HepG2 (cell line): ENCODE measurements around the gene PDSS2. TPM values are rescaled to one million over a fixed set of nuclear protein-coding genes. Genes with fewer than 3 reads are reported as not detected.

Experiments used
- ATAC-seq: fragments of 200-7000 bp; cut with Tn5 transposase; 3 replicates; pipeline ENCODE4 v1.9.1; 2020; ENCODE audit warnings: mild to moderate bottlenecking, moderate library complexity
- BruUV-seq: library from RNA; stranded (reverse); fragments of 400-500 nt; replicated peaks from 2 replicates; lab custom pipeline; 2021; lab: Mats Ljungman, UMichigan
- CTCF ChIA-PET: fragments of 300-600 bp; formaldehyde crosslinking; extraction: SDS; loops from one replicate; lab custom pipeline; 2021; ENCODE audit warnings: low total read pairs, inconsistent platforms, low intra/inter-chr PET ratio; lab: Yijun Ruan, JAX
- POLR2A ChIA-PET: fragments of 350-600 bp; sonication (Branson Sonifier 250); formaldehyde crosslinking; loops from one replicate; lab custom pipeline; 2020; ENCODE audit warnings: antibody characterized with exemption, inconsistent platforms; lab: Yijun Ruan, JAX
- DNase-seq: peaks from one replicate; pipeline ENCODE4 v3.0.0-alpha.2; 2015; ENCODE audit warnings: low spot score
- FAIRE-seq: peaks from 3 replicates; lab custom pipeline; 2011; peaks lifted over from hg19 to GRCh38; lab: Jason Lieb, UNC
- H2AFZ ChIP-seq: one replicate; pipeline ENCODE4 v1.6.1; 2011; ENCODE audit warnings: low read length, inconsistent platforms
- H3K27ac ChIP-seq: fragments of 300-600 bp; 3 replicates; pipeline ENCODE4 v1.8.0; 2011; ENCODE audit warnings: mixed run types, mild to moderate bottlenecking, mixed read lengths, low read length, inconsistent platforms; ENCODE audit not compliant: insufficient read depth; ENCODE audit errors: extremely low read length
- H3K27me3 ChIP-seq, 2 experiments: fragments of 200-600 bp in 1 of 2; 2 replicates in 1 of 2; 3 replicates in 1 of 2; pipeline versions ENCODE4 v1.6.0 to v1.8.0; 2011; ENCODE audit warnings: low read length in 2 of 2, mild to moderate bottlenecking in 2 of 2, moderate library complexity in 2 of 2, inconsistent platforms in 1 of 2; ENCODE audit not compliant: insufficient read depth in 2 of 2, control insufficient read depth in 1 of 2
- H3K36me3 ChIP-seq, 2 experiments: fragments of 200-600 bp in 1 of 2; replicated peaks in 1 of 2; 2 replicates in 1 of 2; 3 replicates in 1 of 2; pipeline versions ENCODE4 v1.5.1 to v1.8.0; 2011; ENCODE audit warnings: low read length in 2 of 2, inconsistent platforms in 1 of 2; ENCODE audit not compliant: insufficient read depth in 2 of 2, control insufficient read depth in 1 of 2
- H3K4me1 ChIP-seq: 2 replicates; pipeline ENCODE4 v1.5.1; 2012; ENCODE audit warnings: low read length, inconsistent platforms; ENCODE audit not compliant: insufficient read depth
- H3K4me2 ChIP-seq: 2 replicates; pipeline ENCODE4 v1.6.0; 2011; ENCODE audit warnings: low read depth, low read length, inconsistent platforms
- H3K4me3 ChIP-seq, 3 experiments: fragments of 200-600 bp in 1 of 3; sonication (generic), shearing (Covaris generic) in 1 of 3; replicated peaks in 1 of 3; 2 replicates each; pipeline ENCODE4 v1.5.1; 2011 to 2016; ENCODE audit warnings: low read length in 3 of 3, inconsistent platforms in 2 of 3, low read depth in 2 of 3, mild to moderate bottlenecking in 2 of 3, control low read depth in 1 of 3, mixed read lengths in 1 of 3; ENCODE audit not compliant: insufficient read depth in 1 of 3
- H3K79me2 ChIP-seq: one replicate; pipeline ENCODE4 v1.6.1; 2011; ENCODE audit warnings: low read length, inconsistent platforms; ENCODE audit not compliant: insufficient read depth
- H3K9ac ChIP-seq: 2 replicates; pipeline ENCODE4 v1.6.0; 2011; ENCODE audit warnings: mild to moderate bottlenecking, low read depth, low read length, inconsistent platforms; ENCODE audit not compliant: insufficient read depth
- H3K9me3 ChIP-seq: 2 replicates; pipeline ENCODE4 v1.5.1; 2012; ENCODE audit warnings: mild to moderate bottlenecking, low read length
- H4K20me1 ChIP-seq: 2 replicates; pipeline ENCODE4 v1.6.0; 2011; ENCODE audit warnings: inconsistent platforms, mild to moderate bottlenecking, low read length, moderate library complexity; ENCODE audit not compliant: insufficient read depth
- ADNP ChIP-seq: sonication (generic); formaldehyde crosslinking; IDR thresholded peaks from 2 replicates; pipeline ENCODE4 v1.4.0; 2020; ENCODE audit warnings: missing genetic modification reagents
- CHD2 ChIP-seq: IDR thresholded peaks from 2 replicates; pipeline ENCODE4 v1.6.1; 2011; ENCODE audit warnings: low read depth, low read length, improper control_type of control experiment
- CREB1 ChIP-seq, 2 experiments: fragments of 450-650 bp in 1 of 2; IDR thresholded peaks; 2 replicates each; pipeline ENCODE4 v1.6.1; 2016 to 2017; ENCODE audit warnings: control low read depth in 1 of 2, mild to moderate bottlenecking in 1 of 2, missing compliant biosample characterization in 1 of 2, missing genetic modification characterization in 1 of 2
- EEA1 ChIP-seq: sonication (generic); formaldehyde crosslinking; IDR thresholded peaks from 2 replicates; pipeline ENCODE4 v1.5.1; 2020; ENCODE audit warnings: mild to moderate bottlenecking, missing genetic modification reagents, borderline replicate concordance
- GATAD1 ChIP-seq: IDR thresholded peaks from 2 replicates; pipeline ENCODE4 v1.6.1; 2016; ENCODE audit warnings: missing genetic modification reagents, missing compliant biosample characterization
- NCOA5 ChIP-seq: sonication (generic); formaldehyde crosslinking; IDR thresholded peaks from 2 replicates; pipeline ENCODE4 v1.4.0; 2020; ENCODE audit warnings: missing genetic modification reagents
- NFATC3 ChIP-seq: sonication (generic); formaldehyde crosslinking; IDR thresholded peaks from 2 replicates; pipeline ENCODE4 v1.5.1; 2020; ENCODE audit warnings: mild to moderate bottlenecking, missing genetic modification reagents
- NR2F2 ChIP-seq: IDR thresholded peaks from 2 replicates; pipeline ENCODE4 v1.6.1; 2012; ENCODE audit warnings: low read depth, inconsistent platforms, borderline replicate concordance
- ZNF124 ChIP-seq: sonication (generic); formaldehyde crosslinking; IDR thresholded peaks from 2 replicates; pipeline ENCODE4 v1.4.0; 2020; ENCODE audit warnings: missing genetic modification reagents
- ZNF556 ChIP-seq: sonication (generic); formaldehyde crosslinking; IDR thresholded peaks from 2 replicates; pipeline ENCODE4 v1.4.0; 2020; ENCODE audit warnings: mild to moderate bottlenecking, missing genetic modification reagents, borderline replicate concordance
- WGBS: methylation state at CpG from one replicate; pipeline ENCODE4 v1.1.6; 2017; ENCODE audit warnings: low lambda C conversion rate; 5-methylcytosine and 5-hydroxymethylcytosine counted together
- in situ Hi-C: cut with HindIII; loops from 2 replicates; pipeline ENCODE4 v1.10.0; 2017; ENCODE audit warnings: low pct_unique_long_range_greater_than_20kb; ENCODE audit not compliant: extremely low pct_ligation_motif_present
- intact Hi-C: fragments of 100-400 bp; cut with micrococcal nuclease; formaldehyde crosslinking; loops from one replicate; pipeline ENCODE4 v1.10.0; 2022; ENCODE audit not compliant: unreplicated experiment
- polyA plus RNA-seq, 8 experiments: library from polyadenylated mRNA; depleted of rRNA in 3 of 8; stranded (reverse) in 7 of 8; unstranded in 1 of 8; fragments of >200 nt; fragmentation: Illumina TruSeq in 4 of 8; extraction: Trizol in 4 of 8; gene quantifications; 2 replicates each; pipeline versions ENCODE4 v1.2.1 to v1.2.3, GENCODE V29; 2011 to 2016; ENCODE audit warnings: low read depth in 4 of 8, missing spikeins in 1 of 8, mixed read lengths in 1 of 8; ENCODE audit not compliant: insufficient read depth in 1 of 8
- total RNA-seq, 5 experiments: library from RNA; depleted of rRNA; stranded (reverse); fragments of >200 nt; fragmentation: Illumina TruSeq; extraction: Trizol; gene quantifications; 2 replicates each; pipeline ENCODE4 v1.2.3, GENCODE V29; 2016; ENCODE audit warnings: low read depth in 1 of 5
- TF ChIP-seq, protein P1 (sequence below): sonication (generic); formaldehyde crosslinking; IDR thresholded peaks from 2 replicates; pipeline ENCODE4 v1.5.0; 2020; ENCODE audit warnings: missing genetic modification reagents, mild to moderate bottlenecking, borderline replicate concordance
- TF ChIP-seq, protein P2 (sequence below): sonication (generic); formaldehyde crosslinking; IDR thresholded peaks from 2 replicates; pipeline ENCODE4 v1.4.0; 2020; ENCODE audit warnings: missing genetic modification reagents
- TF ChIP-seq, protein P3 (sequence below): sonication (generic); formaldehyde crosslinking; IDR thresholded peaks from 2 replicates; pipeline ENCODE4 v1.5.1; 2020; ENCODE audit warnings: mild to moderate bottlenecking, missing genetic modification reagents, moderate library complexity
- TF ChIP-seq, protein P4 (sequence below): sonication (generic); formaldehyde crosslinking; IDR thresholded peaks from 2 replicates; pipeline ENCODE4 v1.8.0; 2022; ENCODE audit warnings: low read depth, missing genetic modification reagents

The PDSS2 gene
- total and polyA plus RNA-seq, 2 of the 13 experiments (the other 11 are each of a cell fraction or from before 2014, with no cell fraction given): 16.2 to 17.0 TPM

DNA sequence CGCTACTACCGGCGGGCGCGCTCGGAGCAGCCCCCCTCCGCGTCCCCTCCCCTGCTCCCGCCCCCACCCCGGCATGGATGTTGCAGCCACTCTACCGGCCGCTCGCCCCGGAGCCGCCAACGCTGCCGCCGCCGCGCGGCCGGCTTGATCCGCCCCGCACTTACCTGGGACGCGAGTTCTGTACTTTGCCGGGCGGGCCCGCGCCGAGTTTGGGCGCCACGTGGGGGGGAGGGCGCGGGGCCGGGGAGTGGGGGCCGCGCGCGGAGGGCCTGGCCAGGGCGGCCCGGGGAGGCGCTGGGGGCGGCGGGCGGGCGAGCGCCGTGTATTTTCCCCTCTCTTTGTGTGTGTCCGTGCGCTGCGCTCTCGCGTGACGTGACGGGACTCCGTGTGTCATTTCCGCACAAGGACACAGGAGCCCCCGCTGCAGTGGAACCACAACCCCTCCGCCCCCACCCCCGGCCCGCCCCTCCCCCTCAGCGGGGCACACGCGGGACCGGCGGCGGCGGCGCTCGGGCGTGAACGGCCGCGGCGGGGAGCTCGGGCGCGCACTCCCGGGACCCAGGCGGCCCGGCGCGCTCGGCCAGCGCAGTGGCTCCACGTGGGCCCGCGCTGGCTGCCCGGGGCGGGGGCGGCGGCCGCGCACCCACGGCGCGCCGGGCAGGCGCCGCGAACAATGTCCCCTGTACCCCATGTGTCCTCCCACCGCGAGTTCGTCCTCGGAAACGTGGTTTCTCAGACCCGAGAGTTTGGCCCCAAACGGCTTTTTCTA lies 344.3 kb downstream of the PDSS2 start, which contains the start of gene BEND3:
Gene BEND3, minus strand, starts transcription at position 590 of the 769 bp plus-strand sequence. CDS start 16,230 bp downstream, outside the sequence.
- Histone ChIP-seq H3K4me1 (peaks cover 33% of the 10 kb centered on the region), H3K9me3 (no peaks in the 10 kb centered on the region), H3K79me2 (peaks cover 8% of the 10 kb centered on the region), H3K4me3 (peak within 1 kb of the TSS; percentile 79 to 94 (median 80)), H4K20me1 (no peaks in the 10 kb centered on the region), H3K4me2 (peak within 1 kb of the TSS; percentile 93), H3K27ac (peak within 1 kb of the TSS; percentile 98), H3K9ac (peak within 1 kb of the TSS; percentile 89), H2AFZ (peak within 1 kb of the TSS; percentile 95), H3K27me3 (no peaks in the 10 kb centered on the region; a peak in 1 of 5 replicates), H3K36me3 (no peaks in the 10 kb centered on the region)
- ATAC-seq (peak; percentile 11), DNase-seq (no peak), FAIRE-seq (no peak)
- no TSS peak for BruUV-seq
- CTCF ChIA-PET: interaction anchor here (1.5 kb wide), 1 partner anchor 87 kb away, joined by 6 read pairs; the partner anchor contains the start of gene MTRES1
- in situ Hi-C loops (no loop called here), intact Hi-C loops (loop anchor here (1.0 to 2.0 kb wide), 2 partner anchors 15 to 86 kb away; partner anchors contain the start of gene MTRES1)
- POLR2A ChIA-PET: interaction anchor here (0.9 to 1.8 kb wide), 11 partner anchors 12 to 374 kb away, joined by 3 to 10 read pairs (median 4); partner anchors contain the start of gene PDSS2
- WGBS: 0% methylated on average over 4 of the region's 109 CpGs
- TF ChIP-seq NR2F2: no peak
- 0 out of 2 replicates have a peak, but pooled peaks have one; percentile 26 for TF ChIP-seq CHD2
- TF ChIP-seq ZNF556 (CRISPR knock-in tag): no peak
- no peak for TF ChIP-seq NFATC3
- TF ChIP-seq, protein P1, sequence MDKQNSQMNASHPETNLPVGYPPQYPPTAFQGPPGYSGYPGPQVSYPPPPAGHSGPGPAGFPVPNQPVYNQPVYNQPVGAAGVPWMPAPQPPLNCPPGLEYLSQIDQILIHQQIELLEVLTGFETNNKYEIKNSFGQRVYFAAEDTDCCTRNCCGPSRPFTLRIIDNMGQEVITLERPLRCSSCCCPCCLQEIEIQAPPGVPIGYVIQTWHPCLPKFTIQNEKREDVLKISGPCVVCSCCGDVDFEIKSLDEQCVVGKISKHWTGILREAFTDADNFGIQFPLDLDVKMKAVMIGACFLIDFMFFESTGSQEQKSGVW (CRISPR knock-in tag): no peak
- no peak for TF ChIP-seq GATAD1 (CRISPR knock-in tag)
- TF ChIP-seq, protein P2, sequence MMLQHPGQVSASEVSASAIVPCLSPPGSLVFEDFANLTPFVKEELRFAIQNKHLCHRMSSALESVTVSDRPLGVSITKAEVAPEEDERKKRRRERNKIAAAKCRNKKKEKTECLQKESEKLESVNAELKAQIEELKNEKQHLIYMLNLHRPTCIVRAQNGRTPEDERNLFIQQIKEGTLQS (CRISPR knock-in tag): no peak
- TF ChIP-seq, protein P3, sequence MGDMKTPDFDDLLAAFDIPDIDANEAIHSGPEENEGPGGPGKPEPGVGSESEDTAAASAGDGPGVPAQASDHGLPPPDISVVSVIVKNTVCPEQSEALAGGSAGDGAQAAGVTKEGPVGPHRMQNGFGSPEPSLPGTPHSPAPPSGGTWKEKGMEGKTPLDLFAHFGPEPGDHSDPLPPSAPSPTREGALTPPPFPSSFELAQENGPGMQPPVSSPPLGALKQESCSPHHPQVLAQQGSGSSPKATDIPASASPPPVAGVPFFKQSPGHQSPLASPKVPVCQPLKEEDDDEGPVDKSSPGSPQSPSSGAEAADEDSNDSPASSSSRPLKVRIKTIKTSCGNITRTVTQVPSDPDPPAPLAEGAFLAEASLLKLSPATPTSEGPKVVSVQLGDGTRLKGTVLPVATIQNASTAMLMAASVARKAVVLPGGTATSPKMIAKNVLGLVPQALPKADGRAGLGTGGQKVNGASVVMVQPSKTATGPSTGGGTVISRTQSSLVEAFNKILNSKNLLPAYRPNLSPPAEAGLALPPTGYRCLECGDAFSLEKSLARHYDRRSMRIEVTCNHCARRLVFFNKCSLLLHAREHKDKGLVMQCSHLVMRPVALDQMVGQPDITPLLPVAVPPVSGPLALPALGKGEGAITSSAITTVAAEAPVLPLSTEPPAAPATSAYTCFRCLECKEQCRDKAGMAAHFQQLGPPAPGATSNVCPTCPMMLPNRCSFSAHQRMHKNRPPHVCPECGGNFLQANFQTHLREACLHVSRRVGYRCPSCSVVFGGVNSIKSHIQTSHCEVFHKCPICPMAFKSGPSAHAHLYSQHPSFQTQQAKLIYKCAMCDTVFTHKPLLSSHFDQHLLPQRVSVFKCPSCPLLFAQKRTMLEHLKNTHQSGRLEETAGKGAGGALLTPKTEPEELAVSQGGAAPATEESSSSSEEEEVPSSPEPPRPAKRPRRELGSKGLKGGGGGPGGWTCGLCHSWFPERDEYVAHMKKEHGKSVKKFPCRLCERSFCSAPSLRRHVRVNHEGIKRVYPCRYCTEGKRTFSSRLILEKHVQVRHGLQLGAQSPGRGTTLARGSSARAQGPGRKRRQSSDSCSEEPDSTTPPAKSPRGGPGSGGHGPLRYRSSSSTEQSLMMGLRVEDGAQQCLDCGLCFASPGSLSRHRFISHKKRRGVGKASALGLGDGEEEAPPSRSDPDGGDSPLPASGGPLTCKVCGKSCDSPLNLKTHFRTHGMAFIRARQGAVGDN (CRISPR knock-in tag): no peak
- TF ChIP-seq, protein P4, sequence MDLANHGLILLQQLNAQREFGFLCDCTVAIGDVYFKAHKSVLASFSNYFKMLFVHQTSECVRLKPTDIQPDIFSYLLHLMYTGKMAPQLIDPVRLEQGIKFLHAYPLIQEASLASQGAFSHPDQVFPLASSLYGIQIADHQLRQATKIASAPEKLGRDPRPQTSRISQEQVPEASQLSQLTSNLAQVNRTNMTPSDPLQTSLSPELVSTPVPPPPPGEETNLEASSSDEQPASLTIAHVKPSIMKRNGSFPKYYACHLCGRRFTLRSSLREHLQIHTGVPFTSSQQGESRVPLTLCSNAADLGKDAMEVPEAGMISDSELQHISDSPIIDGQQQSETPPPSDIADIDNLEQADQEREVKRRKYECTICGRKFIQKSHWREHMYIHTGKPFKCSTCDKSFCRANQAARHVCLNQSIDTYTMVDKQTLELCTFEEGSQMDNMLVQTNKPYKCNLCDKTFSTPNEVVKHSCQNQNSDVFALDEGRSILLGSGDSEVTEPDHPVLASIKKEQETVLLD: 0 out of 2 replicates have a peak, but pooled peaks have one; percentile 40
- TF ChIP-seq CREB1 (IDR thresholded peaks at IDR 0.05): no peak
- TF ChIP-seq CREB1 (CRISPR knock-in tag; IDR thresholded peaks at IDR 0.05): no peak
- TF ChIP-seq ADNP: no peak
- TF ChIP-seq NCOA5 (CRISPR knock-in tag): no peak
- no peak for TF ChIP-seq EEA1 (CRISPR knock-in tag)
- TF ChIP-seq ZNF124: no peak
